Stomach smooth muscle (tissue), 2 donors: ENCODE data around the gene TNIK.

Source experiments
- H3K27ac ChIP-seq: one replicate; pipeline ENCODE4 v1.7.0; 2013; ENCODE audit warnings: mild to moderate bottlenecking, low read length, inconsistent platforms
- H3K27me3 ChIP-seq, 2 donors: one replicate each; pipeline ENCODE4 v1.7.0; 2013; ENCODE audit warnings: low read length in 2 of 2; ENCODE audit not compliant: insufficient read depth in 2 of 2, control insufficient read depth in 1 of 2
- H3K36me3 ChIP-seq, 2 donors: one replicate each; pipeline ENCODE4 v1.7.0; 2013; ENCODE audit warnings: low read length in 2 of 2; ENCODE audit not compliant: control insufficient read depth in 2 of 2, insufficient read depth in 2 of 2
- H3K4me1 ChIP-seq: one replicate; pipeline ENCODE4 v1.7.0; 2013; ENCODE audit warnings: low read length; ENCODE audit not compliant: control insufficient read depth, insufficient read depth
- H3K4me3 ChIP-seq, 2 donors: one replicate each; pipeline ENCODE4 v1.7.0; 2013; ENCODE audit warnings: low read length in 2 of 2
- H3K9ac ChIP-seq, 2 donors: one replicate each; pipeline ENCODE4 v1.7.0; 2013; ENCODE audit warnings: low read length in 2 of 2, mild to moderate bottlenecking in 1 of 2
- H3K9me3 ChIP-seq, 2 donors: one replicate each; pipeline ENCODE4 v1.7.0; 2013; ENCODE audit warnings: low read length in 2 of 2; ENCODE audit not compliant: control insufficient read depth in 2 of 2
- donor health status: healthy.
- donor health status: Pancreatic carcinoma.

Gene TNIK

GRCh38 chr3:171055336-171056178 lies 404.6 kb downstream of the TNIK start:
- Histone ChIP-seq H3K9me3 (no peaks in the 10 kb centered on the region), H3K9ac (no peak overlapping the region), H3K27ac (no peak overlapping the region), H3K36me3 (no peaks in the 10 kb centered on the region), H3K27me3 (no peaks in the 10 kb centered on the region), H3K4me3 (no peak overlapping the region), H3K4me1 (no peaks in the 10 kb centered on the region)

- Histone ChIP-seq H3K9ac (no peak overlapping the region), H3K4me1 (no peaks in the 10 kb centered on the region), H3K27ac (no peak overlapping the region), H3K27me3 (no peaks in the 10 kb centered on the region), H3K4me3 (no peak overlapping the region), H3K36me3 (no peaks in the 10 kb centered on the region), H3K9me3 (no peaks in the 10 kb centered on the region)
Measured at GRCh38 chr3:171054921-171055320, 405.3 kb downstream of the TNIK start.

GRCh38 chr3:171054231-171054630 lies 406.0 kb downstream of the TNIK start:
- no peaks in the 10 kb centered on the region for H3K27me3 ChIP-seq
- no peaks in the 10 kb centered on the region for H3K4me1 ChIP-seq
- no peaks in the 10 kb centered on the region for H3K36me3 ChIP-seq
- no peak overlapping the region for H3K4me3 ChIP-seq
- H3K27ac ChIP-seq, result no peak overlapping the region
- H3K9me3 ChIP-seq, result no peaks in the 10 kb centered on the region
- no peak overlapping the region for H3K9ac ChIP-seq

GRCh38 chr3:171049861-171050444 lies 410.3 kb downstream of the TNIK start:
- H3K27ac ChIP-seq, result no peak overlapping the region
- H3K9ac ChIP-seq, result no peak overlapping the region
- no peaks in the 10 kb centered on the region for H3K27me3 ChIP-seq
- H3K4me1 ChIP-seq, result no peaks in the 10 kb centered on the region
- no peak overlapping the region for H3K4me3 ChIP-seq
- no peaks in the 10 kb centered on the region for H3K36me3 ChIP-seq
- H3K9me3 ChIP-seq, result no peaks in the 10 kb centered on the region

GRCh38 chr3:171046760-171047159 lies 413.4 kb downstream of the TNIK start:
- H3K27ac ChIP-seq, result no peak overlapping the region
- H3K4me3 ChIP-seq, result no peak overlapping the region
- no peaks in the 10 kb centered on the region for H3K27me3 ChIP-seq
- H3K9ac ChIP-seq, result no peak overlapping the region
- no peaks in the 10 kb centered on the region for H3K4me1 ChIP-seq
- no peaks in the 10 kb centered on the region for H3K9me3 ChIP-seq
- no peaks in the 10 kb centered on the region for H3K36me3 ChIP-seq

- H3K27me3 ChIP-seq, result no peaks in the 10 kb centered on the region
- no peak overlapping the region for H3K4me3 ChIP-seq
- no peaks in the 10 kb centered on the region for H3K36me3 ChIP-seq
- H3K9me3 ChIP-seq, result no peaks in the 10 kb centered on the region
- H3K4me1 ChIP-seq, result no peaks in the 10 kb centered on the region
- H3K27ac ChIP-seq, result no peak overlapping the region
- H3K9ac ChIP-seq, result no peak overlapping the region
Measured at GRCh38 chr3:171044835-171045793, 415.1 kb downstream of the TNIK start.

GRCh38 chr3:171044384-171044783 lies 415.8 kb downstream of the TNIK start:
- Histone ChIP-seq H3K36me3 (no peaks in the 10 kb centered on the region), H3K4me3 (no peak overlapping the region), H3K4me1 (no peaks in the 10 kb centered on the region), H3K27me3 (no peaks in the 10 kb centered on the region), H3K9ac (no peak overlapping the region), H3K27ac (no peak overlapping the region), H3K9me3 (no peaks in the 10 kb centered on the region)

GRCh38 chr3:171039674-171040073 lies 420.5 kb downstream of the TNIK start:
- H3K9me3 ChIP-seq, result no peaks in the 10 kb centered on the region
- H3K27ac ChIP-seq, result no peak overlapping the region
- H3K36me3 ChIP-seq, result no peaks in the 10 kb centered on the region
- H3K9ac ChIP-seq, result no peak overlapping the region
- no peaks in the 10 kb centered on the region for H3K4me1 ChIP-seq
- H3K27me3 ChIP-seq, result no peaks in the 10 kb centered on the region
- H3K4me3 ChIP-seq, result no peak overlapping the region

GRCh38 chr3:171038342-171038741 lies 421.9 kb downstream of the TNIK start:
- no peaks in the 10 kb centered on the region for H3K9me3 ChIP-seq
- no peak overlapping the region for H3K9ac ChIP-seq
- no peaks in the 10 kb centered on the region for H3K27me3 ChIP-seq
- H3K36me3 ChIP-seq, result no peaks in the 10 kb centered on the region
- no peak overlapping the region for H3K27ac ChIP-seq
- no peaks in the 10 kb centered on the region for H3K4me1 ChIP-seq
- H3K4me3 ChIP-seq, result no peak overlapping the region

- no peak overlapping the region for H3K9ac ChIP-seq
- H3K27ac ChIP-seq, result no peak overlapping the region
- peaks cover 7% of the 10 kb centered on the region for H3K4me1 ChIP-seq
- no peaks in the 10 kb centered on the region for H3K9me3 ChIP-seq
- H3K27me3 ChIP-seq, result no peaks in the 10 kb centered on the region
- H3K36me3 ChIP-seq, result no peaks in the 10 kb centered on the region
- peak overlapping the region; percentile 23 to 74 for H3K4me3 ChIP-seq
Measured at GRCh38 chr3:171028779-171029232, 431.4 kb downstream of the TNIK start.
